ENCODE measurements around the gene NRCAM. TPM values are rescaled to one million over a fixed set of nuclear protein-coding genes. Genes with fewer than 3 reads are reported as not detected.

The NRCAM gene
- total and polyA plus RNA-seq, 2 of the 8 experiments (the other 6 are each of a cell fraction or from before 2014, with no cell fraction given): 2.7 to 3.8 TPM

DNA sequence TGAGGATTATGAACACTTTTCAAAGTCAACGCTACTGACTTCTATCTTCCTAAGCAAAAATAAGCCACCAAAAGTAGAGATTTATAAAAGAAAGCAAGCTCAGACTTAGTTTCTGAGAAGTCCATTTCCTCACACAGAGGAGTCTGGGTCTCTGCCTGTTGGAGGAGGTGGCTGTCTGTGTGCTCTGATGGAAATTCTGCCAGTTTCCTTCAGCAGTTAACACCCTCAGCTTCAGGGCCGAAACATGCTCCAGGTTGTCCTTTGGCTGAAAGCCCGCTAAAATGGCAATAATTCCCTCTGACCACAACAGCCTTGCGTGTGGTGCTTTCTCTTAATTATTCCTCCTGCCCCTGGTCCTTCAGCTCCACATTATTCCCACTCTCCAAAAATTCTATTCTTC lies 198.3 kb downstream of the NRCAM start:
- Histone ChIP-seq H2BK12ac (ENCODE audit: low read depth, low read length) (no peak overlapping the region), H2AK5ac (ENCODE audit: low read depth, low read length) (no peak overlapping the region), H3K4me2 (ENCODE audit: insufficient read depth in 1 of 2, low read depth in 2 of 2, low read length in 2 of 2) (no peak overlapping the region), H4K91ac (replicated peaks; ENCODE audit: insufficient read length, low read length) (no peak overlapping the region), H3K23me2 (ENCODE audit: low read depth, low read length) (no peaks in the 10 kb centered on the region), H2BK5ac (ENCODE audit: low read depth, low read length) (no peak overlapping the region), H4K5ac (ENCODE audit: insufficient read length, low read depth, low read length) (no peak overlapping the region), H4K20me1 (replicated peaks in 1 of 2; ENCODE audit: control insufficient read depth in 1 of 2, insufficient read depth in 2 of 2, low read length in 2 of 2) (no peaks in the 10 kb centered on the region), H4K8ac (ENCODE audit: extremely low read depth, insufficient read depth, low read length) (no peak overlapping the region), H2BK15ac (ENCODE audit: low read length) (no peak overlapping the region), H3K4ac (replicated peaks; ENCODE audit: insufficient read length, low read depth, low read length) (no peak overlapping the region), H3K79me1 (ENCODE audit: low read depth, low read length) (no peaks in the 10 kb centered on the region), H3K23ac (ENCODE audit: insufficient read length) (no peak overlapping the region), H3K27ac (ENCODE audit: low read depth, low read length) (no peak overlapping the region), H3K56ac (replicated peaks; ENCODE audit: insufficient read length, low read depth, low read length) (no peak overlapping the region), H3K36me3 (ENCODE audit: control insufficient read depth in 2 of 4, insufficient read depth in 4 of 4, low read length in 3 of 4) (no peaks in the 10 kb centered on the region), H2AFZ (ENCODE audit: low read length) (no peak overlapping the region), H2BK20ac (ENCODE audit: low read length) (no peak overlapping the region), H3K79me2 (ENCODE audit: control insufficient read depth in 1 of 2, insufficient read depth in 2 of 2, low read length in 2 of 2) (no peaks in the 10 kb centered on the region), H3K27me3 (replicated peaks in 1 of 4; ENCODE audit: control insufficient read depth in 3 of 4, extremely low read depth in 1 of 4, insufficient read depth in 3 of 4, low read length in 3 of 4) (no peaks in the 10 kb centered on the region), H3K9me3 (ENCODE audit: insufficient read depth in 2 of 2, low read depth in 1 of 2, low read length in 1 of 2) (peaks cover 0 to 8% of the 10 kb centered on the region in 2 experiments; a peak in 2 of 4 replicates), H3K18ac (ENCODE audit: extremely low read depth, low read length) (no peak overlapping the region), H3K4me1 (replicated peaks in 1 of 4; ENCODE audit: control insufficient read depth in 3 of 4, insufficient read depth in 4 of 4, low read length in 3 of 4) (no peaks in the 10 kb centered on the region; a peak in 1 of 7 replicates), H3K14ac (ENCODE audit: insufficient read length) (no peak overlapping the region), H3K4me3 (ENCODE audit: extremely low read depth in 1 of 4, insufficient read depth in 2 of 4, low read depth in 3 of 4, low read length in 4 of 4) (no peak overlapping the region), H2BK120ac (replicated peaks; ENCODE audit: low read depth, low read length) (no peak overlapping the region), H3K9ac (replicated peaks in 1 of 4; ENCODE audit: extremely low read depth in 1 of 4, low read depth in 3 of 4, low read length in 3 of 4) (no peak overlapping the region)
- POLR2A ChIA-PET (ENCODE audit: partially characterized antibody): no interaction called here
- FAIRE-seq: no peak
- no peak for DNase-seq (ENCODE audit: low read depth in 1 of 2, low spot score in 2 of 2)
- CTCF ChIA-PET (ENCODE audit: partially characterized antibody): interaction anchor here (0.6 to 1.0 kb wide), 3 partner anchors 55 to 196 kb away, joined by 3 read pairs; no protein-coding TSS in a partner anchor
- WGBS, 2 experiments (ENCODE audit: extremely low coverage in 1 of 2, insufficient coverage in 1 of 2, insufficient read length in 1 of 2, insufficient replicate concordance in 2 of 2, low coverage in 1 of 2, low lambda C conversion rate in 2 of 2, missing lambda C conversion rate in 1 of 2): 100% methylated on average over 4 of the region's 4 CpGs; no CpG with 5 or more reads in 1 of the 2 experiments
- TF ChIP-seq, protein P1, sequence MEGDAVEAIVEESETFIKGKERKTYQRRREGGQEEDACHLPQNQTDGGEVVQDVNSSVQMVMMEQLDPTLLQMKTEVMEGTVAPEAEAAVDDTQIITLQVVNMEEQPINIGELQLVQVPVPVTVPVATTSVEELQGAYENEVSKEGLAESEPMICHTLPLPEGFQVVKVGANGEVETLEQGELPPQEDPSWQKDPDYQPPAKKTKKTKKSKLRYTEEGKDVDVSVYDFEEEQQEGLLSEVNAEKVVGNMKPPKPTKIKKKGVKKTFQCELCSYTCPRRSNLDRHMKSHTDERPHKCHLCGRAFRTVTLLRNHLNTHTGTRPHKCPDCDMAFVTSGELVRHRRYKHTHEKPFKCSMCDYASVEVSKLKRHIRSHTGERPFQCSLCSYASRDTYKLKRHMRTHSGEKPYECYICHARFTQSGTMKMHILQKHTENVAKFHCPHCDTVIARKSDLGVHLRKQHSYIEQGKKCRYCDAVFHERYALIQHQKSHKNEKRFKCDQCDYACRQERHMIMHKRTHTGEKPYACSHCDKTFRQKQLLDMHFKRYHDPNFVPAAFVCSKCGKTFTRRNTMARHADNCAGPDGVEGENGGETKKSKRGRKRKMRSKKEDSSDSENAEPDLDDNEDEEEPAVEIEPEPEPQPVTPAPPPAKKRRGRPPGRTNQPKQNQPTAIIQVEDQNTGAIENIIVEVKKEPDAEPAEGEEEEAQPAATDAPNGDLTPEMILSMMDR (IDR thresholded peaks at IDR 0.05; ENCODE audit: control extremely low read depth in 1 of 3, insufficient read depth in 1 of 3, low read depth in 1 of 3, low read length in 3 of 3): no peak
- TF ChIP-seq JUND (IDR thresholded peaks at IDR 0.05; ENCODE audit: low read length): no peak
- TF ChIP-seq, protein P2, sequence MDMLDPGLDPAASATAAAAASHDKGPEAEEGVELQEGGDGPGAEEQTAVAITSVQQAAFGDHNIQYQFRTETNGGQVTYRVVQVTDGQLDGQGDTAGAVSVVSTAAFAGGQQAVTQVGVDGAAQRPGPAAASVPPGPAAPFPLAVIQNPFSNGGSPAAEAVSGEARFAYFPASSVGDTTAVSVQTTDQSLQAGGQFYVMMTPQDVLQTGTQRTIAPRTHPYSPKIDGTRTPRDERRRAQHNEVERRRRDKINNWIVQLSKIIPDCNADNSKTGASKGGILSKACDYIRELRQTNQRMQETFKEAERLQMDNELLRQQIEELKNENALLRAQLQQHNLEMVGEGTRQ (IDR thresholded peaks at IDR 0.05; ENCODE audit: low read length): no peak
- TF ChIP-seq YY1 (IDR thresholded peaks at IDR 0.05; ENCODE audit: low read depth, low read length): no peak
- no peak for TF ChIP-seq CBX5 (IDR thresholded peaks at IDR 0.05; ENCODE audit: low read depth, low read length)
- no peak for TF ChIP-seq SUZ12 (IDR thresholded peaks at IDR 0.05; ENCODE audit: low read length)
- no peak for TF ChIP-seq EGR1 (IDR thresholded peaks at IDR 0.05; ENCODE audit: borderline replicate concordance, low read depth, low read length)
- TF ChIP-seq GTF2F1 (IDR thresholded peaks at IDR 0.05; ENCODE audit: borderline replicate concordance, low read depth, low read length): no peak
- TF ChIP-seq, protein P3, sequence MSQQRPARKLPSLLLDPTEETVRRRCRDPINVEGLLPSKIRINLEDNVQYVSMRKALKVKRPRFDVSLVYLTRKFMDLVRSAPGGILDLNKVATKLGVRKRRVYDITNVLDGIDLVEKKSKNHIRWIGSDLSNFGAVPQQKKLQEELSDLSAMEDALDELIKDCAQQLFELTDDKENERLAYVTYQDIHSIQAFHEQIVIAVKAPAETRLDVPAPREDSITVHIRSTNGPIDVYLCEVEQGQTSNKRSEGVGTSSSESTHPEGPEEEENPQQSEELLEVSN (IDR thresholded peaks at IDR 0.05): no peak
- no peak for TF ChIP-seq SP2 (IDR thresholded peaks at IDR 0.05; ENCODE audit: low read length)

All from H1 (cell line).